A549 (cell line): ENCODE data around the gene TPM4.

ENCODE experiments used
- CEBPB ChIP-seq, 2 experiments: fragments of >200 bp in 1 of 2; sonication (Bioruptor Twin) in 1 of 2; formaldehyde crosslinking in 1 of 2; IDR thresholded peaks; 2 replicates each; pipeline ENCODE4 v1.6.1; 2012 to 2016
- HDAC2 ChIP-seq: fragments of 200-600 bp; sonication (generic); IDR thresholded peaks from 2 replicates; pipeline ENCODE4 v1.6.1; 2016
- KDM5A ChIP-seq: fragments of 200-600 bp; sonication (generic); IDR thresholded peaks from 2 replicates; pipeline ENCODE4 v1.6.1; 2016; ENCODE audit warnings: antibody characterized with exemption, mild to moderate bottlenecking
- POLR2A ChIP-seq: IDR thresholded peaks from 2 replicates; pipeline ENCODE4 v1.6.1; 2012; ENCODE audit warnings: mild to moderate bottlenecking, low read length
- POLR2AphosphoS2 ChIP-seq: conservative IDR thresholded peaks from 2 replicates; pipeline ENCODE4 v1.6.1; 2012; ENCODE audit warnings: low read length, improper control_type of control experiment, inconsistent platforms

DNA sequence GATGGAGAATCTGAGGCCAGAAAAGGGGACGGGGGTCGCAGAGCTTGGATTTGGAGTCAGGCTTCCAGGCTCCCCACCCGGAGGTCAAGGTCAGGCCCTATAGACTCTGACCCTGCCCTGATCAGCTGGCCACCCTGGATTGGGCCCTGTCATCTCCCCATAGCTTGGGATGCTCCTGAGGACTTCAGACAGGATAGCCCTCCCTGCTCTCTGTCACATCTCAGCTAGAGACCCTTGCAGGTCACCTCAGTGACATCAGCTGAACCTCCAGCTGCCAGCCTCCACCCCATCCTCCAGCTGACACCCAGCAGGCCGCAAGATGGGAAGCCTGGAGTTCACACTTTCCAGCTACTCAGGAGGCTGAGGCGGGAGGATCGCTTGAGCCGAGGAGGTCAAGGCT lies 2.8 kb upstream of the TPM4 start:
- no peak for TF ChIP-seq POLR2AphosphoS2
- no peak for TF ChIP-seq CEBPB (IDR thresholded peaks at IDR 0.05)
- no peak for TF ChIP-seq HDAC2
- no peak for TF ChIP-seq POLR2A
- TF ChIP-seq KDM5A = no peak
